Neural progenitor cell (in vitro differentiated cells): ENCODE data around the gene DYNLRB1. TPM values are rescaled to one million over a fixed set of nuclear protein-coding genes. Genes with fewer than 3 reads are reported as not detected.
"Not testable (repeated sequence)": the region's sequence is repeated elsewhere in the genome, so short reads cannot be mapped to it uniquely, and the experiment has no call there.

ENCODE experiments used
- DNase-seq: peaks from one replicate; pipeline ENCODE4 v3.0.0-alpha.2; 2016; ENCODE audit warnings: low spot score
- H2AFZ ChIP-seq: fragments of 200-600 bp; sonication (generic); replicated peaks from 2 replicates; pipeline ENCODE4 v1.6.1; 2016; ENCODE audit warnings: antibody characterized with exemption
- H3F3A ChIP-seq: fragments of 200-600 bp; sonication (generic); 2 replicates; pipeline ENCODE4 v1.6.1; 2016; ENCODE audit warnings: antibody characterized with exemption, low read depth
- H3K27ac ChIP-seq: fragments of 200-600 bp; sonication (generic); 2 replicates; pipeline ENCODE4 v1.5.1; 2016; ENCODE audit warnings: mild to moderate bottlenecking
- H3K27me3 ChIP-seq: fragments of 200-600 bp; sonication (generic); 2 replicates; pipeline ENCODE4 v1.6.1; 2016; ENCODE audit warnings: mild to moderate bottlenecking, moderate library complexity
- H3K36me3 ChIP-seq: fragments of 200-600 bp; sonication (generic); 2 replicates; pipeline ENCODE4 v1.5.1; 2016
- H3K4me1 ChIP-seq: fragments of 200-600 bp; sonication (generic); 2 replicates; pipeline ENCODE4 v1.6.1; 2016; ENCODE audit warnings: mixed run types
- H3K4me2 ChIP-seq: fragments of 200-600 bp; sonication (generic); 2 replicates; pipeline ENCODE4 v1.6.1; 2016
- H3K4me3 ChIP-seq: fragments of 200-600 bp; sonication (generic); 2 replicates; pipeline ENCODE4 v1.5.1; 2016
- H3K79me2 ChIP-seq: fragments of 200-600 bp; sonication (generic); 2 replicates; pipeline ENCODE4 v1.6.1; 2016; ENCODE audit warnings: low read depth
- H3K9ac ChIP-seq: fragments of 200-600 bp; sonication (generic); 2 replicates; pipeline ENCODE4 v1.6.1; 2016
- H3K9me3 ChIP-seq: fragments of 200-600 bp; sonication (generic); 2 replicates; pipeline ENCODE4 v1.5.1; 2016; ENCODE audit warnings: low read depth
- H4K20me1 ChIP-seq: fragments of 200-600 bp; sonication (generic); 2 replicates; pipeline ENCODE4 v1.6.1; 2016; ENCODE audit warnings: low read depth
- H3K27ac Mint-ChIP-seq: 3 replicates; pipeline ENCODE4 v1.8.0; 2021; ENCODE audit warnings: mixed read lengths
- H3K27me3 Mint-ChIP-seq: 2 replicates; pipeline ENCODE4 v1.8.0; 2022; ENCODE audit warnings: low read depth, mild to moderate bottlenecking, inconsistent platforms, moderate library complexity, mixed read lengths; ENCODE audit not compliant: insufficient read depth
- H3K36me3 Mint-ChIP-seq: 3 replicates; pipeline ENCODE4 v1.8.0; 2021; ENCODE audit warnings: mixed read lengths
- H3K4me1 Mint-ChIP-seq: 3 replicates; pipeline ENCODE4 v1.8.0; 2021; ENCODE audit warnings: mixed read lengths
- H3K4me3 Mint-ChIP-seq: 3 replicates; pipeline ENCODE4 v1.8.0; 2021; ENCODE audit warnings: mild to moderate bottlenecking, moderate library complexity, mixed read lengths
- H3K9me3 Mint-ChIP-seq: 3 replicates; pipeline ENCODE4 v1.8.0; 2020; ENCODE audit warnings: mixed read lengths
- EZH2 ChIP-seq: fragments of 200-600 bp; sonication (generic); IDR thresholded peaks from 2 replicates; pipeline ENCODE4 v1.6.1; 2017; ENCODE audit warnings: antibody characterized with exemption, mild to moderate bottlenecking, moderate library complexity
- EZH2phosphoT487 ChIP-seq: fragments of 200-600 bp; sonication (generic); IDR thresholded peaks from 2 replicates; pipeline ENCODE4 v1.6.1; 2017; ENCODE audit warnings: antibody characterized with exemption
- total RNA-seq: library from RNA; depleted of rRNA; stranded (reverse); fragments of >200 nt; gene quantifications from 2 replicates; pipeline ENCODE4 v1.2.3, GENCODE V29; 2015; ENCODE audit warnings: low replicate concordance
- TF ChIP-seq, protein P1 (sequence below): fragments of 200-600 bp; sonication (generic); IDR thresholded peaks from 2 replicates; pipeline ENCODE4 v1.5.1; 2017; ENCODE audit warnings: antibody characterized with exemption, mild to moderate bottlenecking

The DYNLRB1 gene
- total RNA-seq, 1 donor from 2014 or later = 73.1 TPM

DNA sequence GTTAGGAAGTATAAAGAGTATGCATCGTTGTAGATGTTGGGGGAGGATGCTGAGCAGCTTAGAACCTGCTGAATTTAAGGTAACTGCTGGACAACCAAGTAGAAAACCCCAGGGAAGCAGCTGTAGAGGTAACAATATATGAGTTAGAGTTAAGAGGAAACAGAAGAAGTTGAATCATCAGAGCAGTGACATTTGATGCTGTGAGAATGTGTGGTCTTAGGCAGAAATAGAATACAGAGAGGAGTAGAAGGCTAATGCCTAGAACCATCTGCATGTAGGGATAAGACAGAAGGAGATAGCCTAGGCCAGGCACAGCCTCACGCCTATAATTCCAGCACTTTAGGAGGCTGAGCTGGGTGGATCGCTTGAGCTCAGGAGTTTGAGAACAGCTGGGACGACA is 22.6 kb upstream of the DYNLRB1 start:
- Mint-ChIP-seq H3K4me1 (no peaks in the 10 kb centered on the region), H3K27ac (no peak overlapping the region), H3K36me3 (peaks cover 53% of the 10 kb centered on the region), H3K9me3 (peaks cover 16% of the 10 kb centered on the region), H3K4me3 (no peak overlapping the region), H3K27me3 (no peaks in the 10 kb centered on the region)
- TF ChIP-seq, protein P1, sequence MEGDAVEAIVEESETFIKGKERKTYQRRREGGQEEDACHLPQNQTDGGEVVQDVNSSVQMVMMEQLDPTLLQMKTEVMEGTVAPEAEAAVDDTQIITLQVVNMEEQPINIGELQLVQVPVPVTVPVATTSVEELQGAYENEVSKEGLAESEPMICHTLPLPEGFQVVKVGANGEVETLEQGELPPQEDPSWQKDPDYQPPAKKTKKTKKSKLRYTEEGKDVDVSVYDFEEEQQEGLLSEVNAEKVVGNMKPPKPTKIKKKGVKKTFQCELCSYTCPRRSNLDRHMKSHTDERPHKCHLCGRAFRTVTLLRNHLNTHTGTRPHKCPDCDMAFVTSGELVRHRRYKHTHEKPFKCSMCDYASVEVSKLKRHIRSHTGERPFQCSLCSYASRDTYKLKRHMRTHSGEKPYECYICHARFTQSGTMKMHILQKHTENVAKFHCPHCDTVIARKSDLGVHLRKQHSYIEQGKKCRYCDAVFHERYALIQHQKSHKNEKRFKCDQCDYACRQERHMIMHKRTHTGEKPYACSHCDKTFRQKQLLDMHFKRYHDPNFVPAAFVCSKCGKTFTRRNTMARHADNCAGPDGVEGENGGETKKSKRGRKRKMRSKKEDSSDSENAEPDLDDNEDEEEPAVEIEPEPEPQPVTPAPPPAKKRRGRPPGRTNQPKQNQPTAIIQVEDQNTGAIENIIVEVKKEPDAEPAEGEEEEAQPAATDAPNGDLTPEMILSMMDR = no peak
- TF ChIP-seq EZH2 = no peak
- no peak for TF ChIP-seq EZH2phosphoT487
- peaks cover 31% of the 10 kb centered on the region for H3K36me3 ChIP-seq
- H3K4me2 ChIP-seq = no peak overlapping the region
- no peaks in the 10 kb centered on the region for H4K20me1 ChIP-seq
- no peaks in the 10 kb centered on the region for H3K27me3 ChIP-seq
- H3K27ac ChIP-seq = no peak overlapping the region
- DNase-seq = no peak
- H3K9me3 ChIP-seq = no peaks in the 10 kb centered on the region
- no peak overlapping the region for H2AFZ ChIP-seq
- H3K4me1 ChIP-seq = no peaks in the 10 kb centered on the region
- no peaks in the 10 kb centered on the region for H3F3A ChIP-seq
- H3K79me2 ChIP-seq = peaks cover 4% of the 10 kb centered on the region
- H3K4me3 ChIP-seq = no peak overlapping the region
- no peak overlapping the region for H3K9ac ChIP-seq

DNA sequence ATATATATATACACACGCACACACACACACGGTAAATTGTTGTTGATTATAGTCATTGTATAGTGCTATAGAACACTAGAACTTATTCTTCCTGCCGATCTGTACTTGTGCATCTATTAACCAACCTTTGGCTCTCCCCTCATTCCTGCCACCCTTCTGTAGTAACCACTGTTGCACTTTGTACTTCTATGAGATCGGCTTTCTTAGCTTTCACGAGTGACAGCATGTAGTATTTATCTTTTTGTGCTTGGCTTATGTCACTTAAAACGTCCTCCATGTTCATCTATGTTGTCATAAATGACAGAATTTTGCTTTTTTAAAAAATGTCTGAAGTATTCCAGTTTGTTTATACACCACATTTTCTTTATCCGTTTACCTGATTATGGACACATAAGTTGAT is 20.9 kb upstream of the DYNLRB1 start:
- H3K79me2 ChIP-seq = peaks cover 14% of the 10 kb centered on the region
- Mint-ChIP-seq H3K27ac (no peak overlapping the region), H3K4me3 (no peak overlapping the region), H3K4me1 (no peaks in the 10 kb centered on the region), H3K36me3 (peaks cover 56% of the 10 kb centered on the region), H3K9me3 (peaks cover 26% of the 10 kb centered on the region), H3K27me3 (no peaks in the 10 kb centered on the region)
- no peak overlapping the region for H3K4me2 ChIP-seq
- H4K20me1 ChIP-seq = no peaks in the 10 kb centered on the region
- TF ChIP-seq, protein P1 = no peak
- TF ChIP-seq EZH2 = no peak
- no peak for TF ChIP-seq EZH2phosphoT487
- no peak for DNase-seq
- no peak overlapping the region for H3K9ac ChIP-seq
- no peaks in the 10 kb centered on the region for H3K4me1 ChIP-seq
- no peaks in the 10 kb centered on the region for H3F3A ChIP-seq
- H2AFZ ChIP-seq = no peak overlapping the region
- H3K27me3 ChIP-seq = no peaks in the 10 kb centered on the region
- no peaks in the 10 kb centered on the region for H3K9me3 ChIP-seq
- H3K27ac ChIP-seq = no peak overlapping the region
- H3K4me3 ChIP-seq = no peak overlapping the region
- H3K36me3 ChIP-seq = peaks cover 20% of the 10 kb centered on the region

DNA sequence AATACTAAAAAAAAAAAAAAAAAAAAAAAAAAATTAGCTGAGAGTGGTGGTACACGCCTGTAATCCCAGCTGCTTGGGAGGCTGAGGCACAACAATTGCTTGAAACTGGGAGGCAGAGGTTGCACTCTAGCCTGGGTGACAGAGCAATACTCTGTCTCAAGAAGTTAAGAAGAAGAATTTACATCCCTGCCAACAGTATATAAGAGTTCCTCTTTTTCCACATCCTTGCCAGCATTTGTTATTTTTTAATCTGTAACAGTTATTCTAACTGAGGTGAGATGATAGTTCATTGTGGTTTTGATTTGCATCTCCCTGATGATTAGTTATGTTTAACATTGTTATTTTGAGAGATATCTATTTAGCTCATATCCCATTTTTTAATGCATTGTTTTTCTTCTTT is 20.3 kb upstream of the DYNLRB1 start:
- no peak overlapping the region for H3K4me2 ChIP-seq
- peaks cover 28% of the 10 kb centered on the region for H3K9me3 Mint-ChIP-seq
- no peaks in the 10 kb centered on the region for H3F3A ChIP-seq
- H3K27ac ChIP-seq = no peak overlapping the region
- no peaks in the 10 kb centered on the region for H4K20me1 ChIP-seq
- H3K4me1 Mint-ChIP-seq = no peaks in the 10 kb centered on the region
- no peaks in the 10 kb centered on the region for H3K27me3 Mint-ChIP-seq
- H3K36me3 ChIP-seq = peaks cover 20% of the 10 kb centered on the region
- H2AFZ ChIP-seq = no peak overlapping the region
- H3K79me2 ChIP-seq = peaks cover 15% of the 10 kb centered on the region
- H3K4me1 ChIP-seq = no peaks in the 10 kb centered on the region
- H3K27me3 ChIP-seq = no peaks in the 10 kb centered on the region
- no peaks in the 10 kb centered on the region for H3K9me3 ChIP-seq
- DNase-seq = no peak
- H3K4me3 Mint-ChIP-seq = no peak overlapping the region
- no peak overlapping the region for H3K27ac Mint-ChIP-seq
- TF ChIP-seq EZH2 (no peak), EZH2phosphoT487 (no peak)
- TF ChIP-seq, protein P1 = no peak
- no peak overlapping the region for H3K9ac ChIP-seq
- H3K4me3 ChIP-seq = no peak overlapping the region
- peaks cover 58% of the 10 kb centered on the region for H3K36me3 Mint-ChIP-seq

DNA sequence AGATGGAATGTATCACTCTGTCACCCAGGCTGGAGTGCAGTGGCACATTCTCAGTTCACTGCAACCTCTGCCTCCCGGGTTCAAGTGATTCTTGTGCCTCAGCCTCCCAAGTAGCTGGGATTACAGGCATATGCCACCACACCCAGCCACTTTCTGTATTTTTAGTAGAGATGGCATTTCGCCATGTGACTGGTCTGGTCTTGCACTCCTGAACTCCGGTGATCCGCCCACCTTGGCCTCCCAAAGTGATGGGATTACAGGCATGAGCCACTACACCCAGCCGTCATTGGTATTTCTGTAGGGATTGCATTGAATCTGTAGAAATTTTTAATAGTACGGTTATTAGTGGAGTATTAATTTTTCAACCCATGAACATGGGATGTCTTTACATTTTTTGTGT is 18.6 kb upstream of the DYNLRB1 start:
- not testable (repeated sequence) for H4K20me1 ChIP-seq, H3K27me3 ChIP-seq, H3K4me3 ChIP-seq, H3K27ac Mint-ChIP-seq, H3K4me1 ChIP-seq, H3K4me2 ChIP-seq, H3K4me3 Mint-ChIP-seq, H3K9ac ChIP-seq, H3F3A ChIP-seq, H3K27me3 Mint-ChIP-seq, H3K27ac ChIP-seq, DNase-seq, H2AFZ ChIP-seq, H3K9me3 ChIP-seq, H3K4me1 Mint-ChIP-seq
- Histone ChIP-seq H3K79me2 (peaks cover 15% of the 10 kb centered on the region), H3K36me3 (peaks cover 16% of the 10 kb centered on the region)
- H3K36me3 Mint-ChIP-seq = peaks cover 58% of the 10 kb centered on the region
- peaks cover 28% of the 10 kb centered on the region for H3K9me3 Mint-ChIP-seq
